Pancreas (tissue), 10 donors: ENCODE results near the gene RASGEF1B. TPM values are rescaled to one million over a fixed set of nuclear protein-coding genes. Genes with fewer than 3 reads are reported as not detected.

Source experiments
- ATAC-seq, 4 donors: fragments of 200-7000 bp; cut with Tn5 transposase; one replicate each; pipeline versions ENCODE4 v1.8.0 to v1.9.1; 2020; ENCODE audit warnings: mild to moderate bottlenecking in 4 of 4, moderate library complexity in 4 of 4
- DNase-seq, 6 donors: peaks; one replicate each; pipeline ENCODE4 v3.0.0-alpha.2; 2020
- FAIRE-seq: peaks from 2 replicates; lab custom pipeline; 2012; peaks lifted over from hg19 to GRCh38; lab: Jason Lieb, UNC
- H3K27ac ChIP-seq, 4 donors: fragments of 200-600 bp; sonication (generic); 1 replicate in 3 of 4; 2 replicates in 1 of 4; pipeline versions ENCODE4 v1.5.0 to v1.8.0; 2020
- H3K27me3 ChIP-seq, 4 donors: fragments of 200-600 bp; one replicate each; pipeline ENCODE4 v1.8.0; 2021
- H3K36me3 ChIP-seq, 3 donors: fragments of 200-600 bp; sonication (generic) in 1 of 3; one replicate each; pipeline versions ENCODE4 v1.5.0 to v1.8.0; 2020 to 2021
- H3K4me1 ChIP-seq, 3 donors: fragments of 200-600 bp; one replicate each; pipeline ENCODE4 v1.8.0; 2021
- H3K4me3 ChIP-seq, 4 donors: fragments of 200-600 bp; sonication (generic) in 2 of 4; one replicate each; pipeline versions ENCODE4 v1.5.0 to v1.8.0; 2020 to 2021
- H3K9me3 ChIP-seq, 4 donors: fragments of 200-600 bp; one replicate each; pipeline ENCODE4 v1.8.0; 2021
- WGBS, 2 donors: extraction: QIAGEN DNeasy Blood & Tissue Kit; methylation state at CpG; one replicate each; pipeline ENCODE4 v1.1.7; 2013; 5-methylcytosine and 5-hydroxymethylcytosine counted together
- intact Hi-C, 3 donors: fragments of 100-400 bp; cut with DNase I; formaldehyde crosslinking; loops; one replicate each; pipeline versions ENCODE4 v1.11.1 to v1.14.2; 2022
- polyA plus RNA-seq, 2 donors: library from polyadenylated mRNA; stranded (reverse); fragments of 200-250 nt; gene quantifications; one replicate each; pipeline ENCODE4 v1.2.3, GENCODE V29; 2013
- total RNA-seq, 6 donors: library from RNA; stranded (reverse); fragmentation: NEBNext Ultra II Directional in 4 of 6; extraction: Animal tissue kit (Norgen Biotek cat#: 25700) in 4 of 6; gene quantifications; one replicate each; pipeline versions ENCODE4 v1.2.1 to v1.2.4, GENCODE V29; 2021 to 2023
- TF ChIP-seq, protein P1 (sequence below), 4 donors: fragments of 200-600 bp; sonication (generic) in 3 of 4; IDR thresholded peaks; one replicate each; pipeline versions ENCODE4 v1.5.0 to v1.8.0; 2021; ENCODE audit warnings: antibody characterized with exemption in 4 of 4
- donor health status: healthy with polysubstance abuse.
- donor health status: DM: no; HTN: no; CAD: no; lungs with moderate emphysema.
- donor health status: DM: no; HTN: no; CAD: no.
- donor health status: control.
- donor health status: control.
- donor health status: Bipolar disorder and iron deficiency.
- donor health status: DM: yes; HTN: yes; CAD: no.
- donor health status: DM: no; HTN: no; CAD: no.
- donor health status: DM: no; HTN: no; CAD: no.
- donor health status: DM: yes; HTN: yes; CAD: no.

The RASGEF1B gene
- total RNA-seq = 1 to 10 TPM; 1.4 to 8.2 (median 3.1) TPM
- 1 to 10 TPM; 2.9 to 6.4 TPM for polyA plus RNA-seq

DNA sequence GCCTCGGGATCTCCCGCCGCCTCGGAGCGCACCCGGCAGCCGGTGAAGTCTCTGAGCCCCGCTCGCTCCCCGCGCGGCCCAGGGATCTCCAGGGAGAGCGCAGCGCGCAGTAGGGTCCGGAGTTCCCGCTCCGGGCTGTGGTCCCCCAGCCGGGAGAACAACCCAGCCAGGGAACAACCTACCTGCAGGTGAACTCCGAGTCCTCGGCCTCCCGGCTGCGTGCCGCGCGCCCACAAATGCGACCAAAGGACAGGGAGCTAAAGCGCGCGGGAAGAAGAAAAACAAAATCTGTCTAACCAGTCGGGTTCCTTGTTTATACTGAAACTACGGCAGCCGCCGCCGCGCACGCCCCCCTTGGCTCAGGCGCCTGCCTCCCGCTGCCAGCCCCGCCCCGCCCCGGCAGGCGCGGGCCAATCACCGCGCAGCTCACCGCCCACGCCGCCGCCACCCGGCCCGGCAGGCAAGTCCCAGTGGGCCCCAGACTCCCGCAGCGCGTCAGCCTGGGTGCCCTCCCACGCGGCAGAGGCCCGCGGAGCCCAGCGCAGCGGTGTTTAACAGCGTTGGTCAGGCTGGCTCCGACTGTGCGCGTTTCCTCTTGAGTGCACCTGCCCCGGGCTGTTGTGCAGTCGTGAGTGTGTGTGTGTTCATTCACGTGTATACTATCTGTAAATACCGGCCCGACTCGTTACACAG is at the start of gene RASGEF1B:
Gene RASGEF1B, minus strand, starts transcription at position 320 of the 693 bp plus-strand sequence. CDS start 12,399 bp downstream, outside the sequence.
- WGBS, 2 donors = 0% methylated on average over 61 to 71 of the region's 71 CpGs
- Histone ChIP-seq H3K27me3 (no peaks in the 10 kb centered on the region), H3K9me3 (no peaks in the 10 kb centered on the region), H3K4me3 (peak within 1 kb of the TSS; percentile 57 to 72 (median 64)), H3K4me1 (peaks cover 0 to 14% (median 0%) of the 10 kb centered on the region in 3 donors), H3K36me3 (no peaks in the 10 kb centered on the region), H3K27ac (peak within 1 kb of the TSS; percentile 66 to 98 (median 86))
- TF ChIP-seq, protein P1, sequence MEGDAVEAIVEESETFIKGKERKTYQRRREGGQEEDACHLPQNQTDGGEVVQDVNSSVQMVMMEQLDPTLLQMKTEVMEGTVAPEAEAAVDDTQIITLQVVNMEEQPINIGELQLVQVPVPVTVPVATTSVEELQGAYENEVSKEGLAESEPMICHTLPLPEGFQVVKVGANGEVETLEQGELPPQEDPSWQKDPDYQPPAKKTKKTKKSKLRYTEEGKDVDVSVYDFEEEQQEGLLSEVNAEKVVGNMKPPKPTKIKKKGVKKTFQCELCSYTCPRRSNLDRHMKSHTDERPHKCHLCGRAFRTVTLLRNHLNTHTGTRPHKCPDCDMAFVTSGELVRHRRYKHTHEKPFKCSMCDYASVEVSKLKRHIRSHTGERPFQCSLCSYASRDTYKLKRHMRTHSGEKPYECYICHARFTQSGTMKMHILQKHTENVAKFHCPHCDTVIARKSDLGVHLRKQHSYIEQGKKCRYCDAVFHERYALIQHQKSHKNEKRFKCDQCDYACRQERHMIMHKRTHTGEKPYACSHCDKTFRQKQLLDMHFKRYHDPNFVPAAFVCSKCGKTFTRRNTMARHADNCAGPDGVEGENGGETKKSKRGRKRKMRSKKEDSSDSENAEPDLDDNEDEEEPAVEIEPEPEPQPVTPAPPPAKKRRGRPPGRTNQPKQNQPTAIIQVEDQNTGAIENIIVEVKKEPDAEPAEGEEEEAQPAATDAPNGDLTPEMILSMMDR (IDR thresholded peaks at IDR 0.05) = no peak
- FAIRE-seq = no peak
- DNase-seq = peak; percentile 86 to 94 (median 90)
- peak; percentile 93 to 98 (median 96) for ATAC-seq
- intact Hi-C loops = no loop called here

DNA sequence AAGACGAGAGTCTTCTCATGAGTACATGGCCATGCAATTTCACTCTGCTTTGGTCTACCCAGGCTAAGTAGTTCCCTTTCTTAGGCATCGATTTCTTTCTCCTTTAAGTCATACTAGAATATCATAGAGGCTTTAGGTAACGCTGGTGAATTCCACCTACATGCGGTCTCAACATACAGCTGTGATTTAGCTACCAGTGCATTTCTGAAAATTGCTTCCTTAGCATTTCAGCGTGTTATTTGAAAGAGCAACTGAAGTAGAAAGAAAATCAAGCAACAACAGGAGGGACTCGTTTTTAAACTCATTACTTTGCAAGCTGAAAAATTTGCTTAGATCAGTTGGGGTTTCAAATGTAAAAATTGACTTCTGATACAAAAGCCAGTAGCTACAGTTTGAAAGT is 48.1 kb upstream of the RASGEF1B start:
- intact Hi-C loops = no loop called here
- H3K9me3 ChIP-seq = no peaks in the 10 kb centered on the region
- TF ChIP-seq, protein P1 (IDR thresholded peaks at IDR 0.05) = no peak
- no peak for DNase-seq
- ATAC-seq = no peak
- no peaks in the 10 kb centered on the region for H3K4me1 ChIP-seq
- no peak overlapping the region for H3K27ac ChIP-seq
- no peak overlapping the region for H3K4me3 ChIP-seq
- no peak for FAIRE-seq
- peaks cover 0 to 3% (median 0%) of the 10 kb centered on the region in 4 donors for H3K27me3 ChIP-seq
- 65 to 73% methylated on average over 6 of the region's 6 CpGs for WGBS, 2 donors
- no peaks in the 10 kb centered on the region for H3K36me3 ChIP-seq

DNA sequence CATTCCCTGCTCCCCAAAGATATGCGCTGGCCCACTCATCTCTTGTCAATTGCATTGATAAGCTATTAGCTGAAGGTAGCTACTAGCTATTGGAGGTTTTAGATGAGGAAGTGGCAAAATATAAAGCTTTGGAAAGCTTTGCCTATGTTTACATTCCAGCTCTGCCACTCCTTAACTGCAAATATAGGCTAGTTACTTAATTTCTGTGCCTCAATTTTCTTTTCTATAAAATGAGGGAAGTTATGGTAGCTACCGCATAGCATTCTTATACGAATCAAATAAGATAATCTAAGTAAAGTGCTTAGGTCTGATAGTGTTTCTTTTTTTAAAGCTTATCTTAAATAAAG is 47.7 kb upstream of the RASGEF1B start:
- no peaks in the 10 kb centered on the region for H3K9me3 ChIP-seq
- H3K4me3 ChIP-seq = no peak overlapping the region
- DNase-seq = no peak
- no peaks in the 10 kb centered on the region for H3K4me1 ChIP-seq
- no peak overlapping the region for H3K27ac ChIP-seq
- TF ChIP-seq, protein P1 (IDR thresholded peaks at IDR 0.05) = no peak
- no peaks in the 10 kb centered on the region for H3K36me3 ChIP-seq
- intact Hi-C loops = no loop called here
- no peak for ATAC-seq
- 81 to 94% methylated on average over 3 of the region's 3 CpGs for WGBS, 2 donors
- H3K27me3 ChIP-seq = peaks cover 0 to 3% (median 0%) of the 10 kb centered on the region in 4 donors
- no peak for FAIRE-seq

DNA sequence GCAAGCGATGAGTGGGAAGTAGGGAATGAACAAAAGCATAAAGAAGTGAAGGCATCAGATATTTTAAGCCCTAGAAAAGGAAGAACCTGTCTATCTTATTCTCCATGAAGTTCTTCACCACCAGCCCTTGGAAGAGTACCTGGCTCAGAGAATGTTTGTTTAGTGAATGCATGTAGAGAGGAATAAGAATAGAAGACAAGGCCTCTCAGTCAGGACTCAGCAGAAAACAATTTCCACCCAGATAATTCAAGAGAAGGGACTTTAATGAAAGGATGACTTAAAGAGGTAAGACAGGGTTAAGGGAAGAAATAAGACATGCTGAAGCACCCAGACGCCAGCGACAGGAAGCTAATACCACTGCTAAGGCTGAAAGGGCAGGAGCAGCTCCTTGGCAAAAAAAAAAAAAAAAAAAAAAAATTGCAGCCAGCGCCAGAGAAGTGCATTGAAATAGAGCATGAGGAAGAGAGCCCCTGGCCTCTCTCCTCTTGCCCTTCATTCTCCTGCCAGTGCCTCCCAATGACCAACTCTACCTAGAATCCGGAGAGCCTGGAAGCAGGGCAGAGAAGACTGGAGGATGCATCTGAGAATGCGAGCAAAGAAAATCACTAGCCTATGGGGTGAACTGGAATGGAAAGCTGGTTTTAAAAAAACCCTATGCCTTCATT is 47.2 kb upstream of the RASGEF1B start:
- FAIRE-seq (no peak), ATAC-seq (no peak), DNase-seq (no peak)
- intact Hi-C loops = no loop called here
- Histone ChIP-seq H3K27ac (no peak overlapping the region), H3K4me3 (no peak overlapping the region), H3K4me1 (no peaks in the 10 kb centered on the region), H3K9me3 (no peaks in the 10 kb centered on the region), H3K36me3 (no peaks in the 10 kb centered on the region), H3K27me3 (peaks cover 0 to 3% (median 0%) of the 10 kb centered on the region in 4 donors)
- TF ChIP-seq, protein P1 (IDR thresholded peaks at IDR 0.05) = no peak
- WGBS, 2 donors = 75 to 76% methylated on average over 6 of the region's 6 CpGs

DNA sequence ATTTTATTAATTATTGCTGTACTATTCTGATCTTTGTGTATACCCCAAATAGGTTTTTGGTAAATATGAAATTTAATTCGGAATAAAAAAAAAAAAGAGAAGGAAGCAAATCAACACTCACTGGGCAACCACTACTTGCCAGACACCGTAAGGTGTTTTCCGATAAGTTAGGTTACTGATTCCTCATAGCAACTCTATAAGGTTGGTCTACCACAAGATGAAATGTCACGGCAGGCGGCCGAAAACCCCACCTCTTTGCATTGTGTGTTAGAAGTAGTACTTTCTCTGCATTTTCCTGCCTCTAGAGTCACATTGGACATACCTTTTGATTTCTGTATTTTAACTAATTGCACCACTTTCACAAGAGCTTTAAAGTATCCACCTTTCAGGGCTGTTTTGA is 44.5 kb upstream of the RASGEF1B start:
- intact Hi-C loops = no loop called here
- DNase-seq (no peak), FAIRE-seq (no peak), ATAC-seq (no peak)
- Histone ChIP-seq H3K4me3 (no peak overlapping the region), H3K36me3 (no peaks in the 10 kb centered on the region), H3K4me1 (no peaks in the 10 kb centered on the region), H3K27me3 (peaks cover 0 to 3% (median 0%) of the 10 kb centered on the region in 4 donors), H3K9me3 (no peaks in the 10 kb centered on the region), H3K27ac (no peak overlapping the region)
- WGBS, 2 donors = 83 to 91% methylated on average over 6 of the region's 6 CpGs
- TF ChIP-seq, protein P1 (IDR thresholded peaks at IDR 0.05) = no peak
